WTC11 (cell line): ENCODE data around the gene NRG3. TPM values are rescaled to one million over a fixed set of nuclear protein-coding genes. Genes with fewer than 3 reads are reported as not detected.

Experiments
- ATAC-seq: fragments of 200-7000 bp; cut with Tn5 transposase; 2 replicates; pipeline ENCODE4 v1.10.0; 2021; ENCODE audit warnings: mild to moderate bottlenecking, moderate library complexity
- CTCF ChIA-PET: fragments of 300-600 bp; sonication (Branson Sonifier 250); formaldehyde crosslinking; loops from one replicate; lab custom pipeline; 2021; ENCODE audit warnings: antibody characterized with exemption; lab: Charles Lee
- POLR2A ChIA-PET: fragments of 350-600 bp; sonication (Branson Sonifier 250); formaldehyde crosslinking; loops from one replicate; lab custom pipeline; 2021; ENCODE audit warnings: antibody characterized with exemption; lab: Charles Lee
- DNase-seq: peaks from one replicate; pipeline ENCODE4 v3.0.0; 2021; ENCODE audit warnings: low spot score
- H3K27ac Mint-ChIP-seq: 2 replicates; pipeline ENCODE4 v1.8.0; 2021; ENCODE audit warnings: mixed read lengths
- H3K27me3 Mint-ChIP-seq: 2 replicates; pipeline ENCODE4 v1.8.0; 2021; ENCODE audit warnings: low read depth, mild to moderate bottlenecking, moderate library complexity, mixed read lengths
- H3K36me3 Mint-ChIP-seq: 2 replicates; pipeline ENCODE4 v1.8.0; 2021; ENCODE audit warnings: mixed read lengths
- H3K4me1 Mint-ChIP-seq: 2 replicates; pipeline ENCODE4 v1.8.0; 2022; ENCODE audit warnings: mixed read lengths
- H3K4me3 Mint-ChIP-seq: 2 replicates; pipeline ENCODE4 v1.8.0; 2021; ENCODE audit warnings: mild to moderate bottlenecking, moderate library complexity, mixed read lengths
- H3K9me3 Mint-ChIP-seq: 2 replicates; pipeline ENCODE4 v1.8.0; 2021; ENCODE audit warnings: mixed read lengths
- ATF3 ChIP-seq: sonication (generic); formaldehyde crosslinking; conservative IDR thresholded peaks from 2 replicates; pipeline ENCODE4 v1.8.1; 2022; ENCODE audit warnings: mild to moderate bottlenecking, missing genetic modification reagents
- CREB1 ChIP-seq: sonication (generic); formaldehyde crosslinking; IDR thresholded peaks from 2 replicates; pipeline ENCODE4 v1.8.0; 2023; ENCODE audit warnings: mild to moderate bottlenecking, missing genetic modification reagents
- EMX1 ChIP-seq: fragments of 250-450 bp; sonication (Bioruptor Pico); IDR thresholded peaks from 2 replicates; pipeline ENCODE4 v1.8.0; 2021; ENCODE audit warnings: mild to moderate bottlenecking
- FOXK1 ChIP-seq: sonication (generic); formaldehyde crosslinking; IDR thresholded peaks from 2 replicates; pipeline ENCODE4 v1.8.0; 2022; ENCODE audit warnings: mild to moderate bottlenecking, moderate library complexity, missing genetic modification reagents
- GRHL2 ChIP-seq: fragments of 250-450 bp; sonication (Bioruptor Pico); IDR thresholded peaks from 2 replicates; pipeline ENCODE4 v1.8.0; 2022; ENCODE audit warnings: mild to moderate bottlenecking, moderate library complexity; ENCODE audit not compliant: insufficient replicate concordance, severe bottlenecking
- HMGXB4 ChIP-seq: sonication (generic); formaldehyde crosslinking; IDR thresholded peaks from 2 replicates; pipeline ENCODE4 v1.8.1; 2023; ENCODE audit warnings: mild to moderate bottlenecking, moderate library complexity, missing genetic modification reagents
- JUN ChIP-seq: sonication (generic); formaldehyde crosslinking; IDR thresholded peaks from 2 replicates; pipeline ENCODE4 v1.8.0; 2023; ENCODE audit warnings: mild to moderate bottlenecking, missing genetic modification reagents
- KAT7 ChIP-seq: sonication (generic); formaldehyde crosslinking; IDR thresholded peaks from 2 replicates; pipeline ENCODE4 v1.8.1; 2023; ENCODE audit warnings: missing genetic modification reagents, mild to moderate bottlenecking, borderline replicate concordance
- MAX ChIP-seq: sonication (generic); formaldehyde crosslinking; IDR thresholded peaks from 2 replicates; pipeline ENCODE4 v1.8.0; 2022; ENCODE audit warnings: mild to moderate bottlenecking, missing genetic modification reagents
- NFATC4 ChIP-seq: fragments of 250-450 bp; sonication (Bioruptor Pico); IDR thresholded peaks from 2 replicates; pipeline ENCODE4 v1.9.0; 2021; ENCODE audit warnings: mild to moderate bottlenecking
- NR3C1 ChIP-seq: sonication (generic); formaldehyde crosslinking; conservative IDR thresholded peaks from 2 replicates; pipeline ENCODE4 v1.8.1; 2023; ENCODE audit warnings: low read depth, mild to moderate bottlenecking, missing genetic modification reagents
- RORB ChIP-seq: fragments of 250-450 bp; sonication (Bioruptor Pico); IDR thresholded peaks from 2 replicates; pipeline ENCODE4 v1.9.0; 2021; ENCODE audit warnings: mild to moderate bottlenecking
- SMAD3 ChIP-seq: sonication (generic); formaldehyde crosslinking; IDR thresholded peaks from 2 replicates; pipeline ENCODE4 v1.8.0; 2022; ENCODE audit warnings: missing genetic modification reagents, mild to moderate bottlenecking, borderline replicate concordance
- USF1 ChIP-seq: sonication (generic); formaldehyde crosslinking; IDR thresholded peaks from 2 replicates; pipeline ENCODE4 v1.8.0; 2022; ENCODE audit warnings: mild to moderate bottlenecking, missing genetic modification reagents
- ZNF138 ChIP-seq: sonication (generic); formaldehyde crosslinking; conservative IDR thresholded peaks from 2 replicates; pipeline ENCODE4 v1.8.1; 2022; ENCODE audit warnings: mild to moderate bottlenecking, moderate library complexity, missing genetic modification reagents
- ZNF219 ChIP-seq: sonication (generic); formaldehyde crosslinking; IDR thresholded peaks from 2 replicates; pipeline ENCODE4 v1.8.0; 2023; ENCODE audit warnings: missing genetic modification reagents, mild to moderate bottlenecking, borderline replicate concordance
- total RNA-seq: library from RNA; stranded (reverse); gene quantifications from 3 replicates; pipeline ENCODE4 v1.2.3, GENCODE V29; 2021
- TF ChIP-seq, protein P1 (sequence below): sonication (generic); formaldehyde crosslinking; conservative IDR thresholded peaks from 2 replicates; pipeline ENCODE4 v1.8.1; 2023; ENCODE audit warnings: mild to moderate bottlenecking, low read depth, missing genetic modification reagents, moderate library complexity
- TF ChIP-seq, protein P2 (sequence below): sonication (generic); formaldehyde crosslinking; IDR thresholded peaks from 2 replicates; pipeline ENCODE4 v1.8.1; 2023; ENCODE audit warnings: mild to moderate bottlenecking, missing genetic modification reagents
- TF ChIP-seq, protein P3 (sequence below): sonication (generic); formaldehyde crosslinking; IDR thresholded peaks from 2 replicates; pipeline ENCODE4 v1.8.1; 2023; ENCODE audit warnings: mild to moderate bottlenecking, missing genetic modification reagents, moderate library complexity

The NRG3 gene
- total RNA-seq, 1 experiment from 2014 or later: 7.0 TPM

DNA sequence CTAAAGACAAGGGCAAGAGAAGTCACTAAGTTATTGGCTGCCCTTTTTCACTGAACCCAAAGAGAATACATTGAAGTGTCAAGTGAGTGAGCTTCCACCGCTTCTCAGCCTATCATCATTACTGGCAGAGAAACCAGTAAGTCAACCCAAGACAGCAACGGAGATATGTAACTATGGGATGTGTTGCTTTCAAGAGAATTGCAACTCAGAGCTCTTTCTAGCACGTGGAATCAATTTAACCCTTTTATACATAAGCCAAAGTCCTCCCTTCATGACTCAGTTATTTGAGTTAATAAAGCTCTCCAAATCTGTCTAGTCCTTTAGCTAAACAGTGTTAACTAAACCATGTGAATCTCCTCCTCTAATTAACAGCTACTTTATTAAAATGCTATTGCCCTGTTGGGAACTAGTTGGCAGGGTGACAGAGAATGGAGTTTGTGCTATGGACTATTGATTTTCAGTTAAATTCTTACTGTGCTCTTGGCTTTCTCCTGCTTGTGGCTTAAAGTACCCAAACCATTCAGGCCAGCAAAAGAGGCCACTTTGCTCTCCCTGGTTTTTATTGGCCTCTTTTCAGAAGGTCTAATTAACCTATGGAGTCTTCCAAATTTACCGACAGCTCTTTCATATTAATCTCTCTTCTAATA is 287.7 kb downstream of the NRG3 start (continued):
- TF ChIP-seq ATF3 (no peak), SMAD3 (CRISPR knock-in tag) (no peak), USF1 (CRISPR knock-in tag) (no peak), HMGXB4 (CRISPR knock-in tag) (no peak)

DNA sequence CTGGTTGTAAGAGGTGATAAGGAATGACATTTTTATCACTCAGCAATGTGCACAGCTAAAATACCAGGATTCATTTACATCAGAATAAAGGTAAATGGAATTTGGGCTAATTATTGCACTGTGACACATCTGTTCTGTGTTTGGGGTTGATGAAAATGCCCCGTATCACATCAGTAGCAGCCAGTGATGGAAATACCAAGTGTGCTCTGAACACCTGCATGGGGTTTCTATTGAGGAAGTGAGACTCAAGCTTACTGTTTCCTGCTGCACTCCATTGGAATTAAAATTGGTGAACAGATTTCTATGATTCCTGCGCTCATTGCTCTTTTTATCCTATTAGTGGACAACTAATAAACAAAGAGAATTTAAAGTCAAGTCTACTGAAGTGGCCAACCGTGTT is 296.9 kb downstream of the NRG3 start:
- H3K36me3 Mint-ChIP-seq: no peaks in the 10 kb centered on the region
- H3K4me3 Mint-ChIP-seq: no peak overlapping the region
- peaks cover 7% of the 10 kb centered on the region for H3K4me1 Mint-ChIP-seq
- no peak for TF ChIP-seq NR3C1 (CRISPR knock-in tag)
- POLR2A ChIA-PET: no interaction called here
- DNase-seq: no peak
- CTCF ChIA-PET: no interaction called here
- H3K27ac Mint-ChIP-seq: no peak overlapping the region
- ATAC-seq: no peak
- no peaks in the 10 kb centered on the region for H3K27me3 Mint-ChIP-seq
- no peaks in the 10 kb centered on the region for H3K9me3 Mint-ChIP-seq

DNA sequence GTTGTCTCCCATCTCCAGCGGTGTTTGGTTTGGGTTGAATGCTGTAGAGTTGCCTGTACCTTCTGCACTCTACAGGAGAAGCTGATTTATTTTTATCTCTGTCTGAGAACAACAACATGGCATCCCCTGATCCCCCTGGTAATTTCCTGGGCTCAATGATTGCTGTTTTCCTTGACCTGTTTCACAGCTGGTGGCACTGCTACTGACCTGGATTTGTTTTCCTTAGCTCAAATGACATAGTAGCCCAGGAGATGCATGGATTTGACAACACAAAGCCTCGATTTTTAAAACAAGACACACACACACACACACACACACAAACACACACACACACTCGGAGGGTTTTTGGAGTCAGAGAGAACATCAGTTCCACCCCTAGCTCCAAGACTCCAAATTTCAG is 301.6 kb downstream of the NRG3 start:
- Mint-ChIP-seq H3K27ac (no peak overlapping the region), H3K9me3 (no peaks in the 10 kb centered on the region), H3K4me1 (peaks cover 7% of the 10 kb centered on the region), H3K36me3 (no peaks in the 10 kb centered on the region), H3K4me3 (no peak overlapping the region), H3K27me3 (no peaks in the 10 kb centered on the region)
- peak; percentile 34; the same call in 1 of the 2 replicates for ATAC-seq
- ChIA-PET CTCF (interaction anchor here (0.9 kb wide), 1 partner anchor 26 kb away, joined by 4 read pairs; no protein-coding TSS in a partner anchor), POLR2A (interaction anchor here (0.6 kb wide), 1 partner anchor 178 kb away, joined by 4 read pairs; no protein-coding TSS in a partner anchor)
- no peak for DNase-seq
- TF ChIP-seq ZNF219 (CRISPR knock-in tag): no peak
- no peak for TF ChIP-seq NFATC4
- TF ChIP-seq CREB1 (CRISPR knock-in tag): no peak
- TF ChIP-seq EMX1: no peak
- no peak for TF ChIP-seq KAT7
- no peak for TF ChIP-seq FOXK1 (CRISPR knock-in tag)
- no peak for TF ChIP-seq JUN (CRISPR knock-in tag)
- TF ChIP-seq, protein P1, sequence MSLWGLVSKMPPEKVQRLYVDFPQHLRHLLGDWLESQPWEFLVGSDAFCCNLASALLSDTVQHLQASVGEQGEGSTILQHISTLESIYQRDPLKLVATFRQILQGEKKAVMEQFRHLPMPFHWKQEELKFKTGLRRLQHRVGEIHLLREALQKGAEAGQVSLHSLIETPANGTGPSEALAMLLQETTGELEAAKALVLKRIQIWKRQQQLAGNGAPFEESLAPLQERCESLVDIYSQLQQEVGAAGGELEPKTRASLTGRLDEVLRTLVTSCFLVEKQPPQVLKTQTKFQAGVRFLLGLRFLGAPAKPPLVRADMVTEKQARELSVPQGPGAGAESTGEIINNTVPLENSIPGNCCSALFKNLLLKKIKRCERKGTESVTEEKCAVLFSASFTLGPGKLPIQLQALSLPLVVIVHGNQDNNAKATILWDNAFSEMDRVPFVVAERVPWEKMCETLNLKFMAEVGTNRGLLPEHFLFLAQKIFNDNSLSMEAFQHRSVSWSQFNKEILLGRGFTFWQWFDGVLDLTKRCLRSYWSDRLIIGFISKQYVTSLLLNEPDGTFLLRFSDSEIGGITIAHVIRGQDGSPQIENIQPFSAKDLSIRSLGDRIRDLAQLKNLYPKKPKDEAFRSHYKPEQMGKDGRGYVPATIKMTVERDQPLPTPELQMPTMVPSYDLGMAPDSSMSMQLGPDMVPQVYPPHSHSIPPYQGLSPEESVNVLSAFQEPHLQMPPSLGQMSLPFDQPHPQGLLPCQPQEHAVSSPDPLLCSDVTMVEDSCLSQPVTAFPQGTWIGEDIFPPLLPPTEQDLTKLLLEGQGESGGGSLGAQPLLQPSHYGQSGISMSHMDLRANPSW (CRISPR knock-in tag): no peak
- TF ChIP-seq, protein P2, sequence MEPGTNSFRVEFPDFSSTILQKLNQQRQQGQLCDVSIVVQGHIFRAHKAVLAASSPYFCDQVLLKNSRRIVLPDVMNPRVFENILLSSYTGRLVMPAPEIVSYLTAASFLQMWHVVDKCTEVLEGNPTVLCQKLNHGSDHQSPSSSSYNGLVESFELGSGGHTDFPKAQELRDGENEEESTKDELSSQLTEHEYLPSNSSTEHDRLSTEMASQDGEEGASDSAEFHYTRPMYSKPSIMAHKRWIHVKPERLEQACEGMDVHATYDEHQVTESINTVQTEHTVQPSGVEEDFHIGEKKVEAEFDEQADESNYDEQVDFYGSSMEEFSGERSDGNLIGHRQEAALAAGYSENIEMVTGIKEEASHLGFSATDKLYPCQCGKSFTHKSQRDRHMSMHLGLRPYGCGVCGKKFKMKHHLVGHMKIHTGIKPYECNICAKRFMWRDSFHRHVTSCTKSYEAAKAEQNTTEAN (CRISPR knock-in tag): no peak
- TF ChIP-seq MAX: no peak
- TF ChIP-seq GRHL2 (CRISPR knock-in tag): no peak
- no peak for TF ChIP-seq RORB (CRISPR knock-in tag)
- TF ChIP-seq, protein P3, sequence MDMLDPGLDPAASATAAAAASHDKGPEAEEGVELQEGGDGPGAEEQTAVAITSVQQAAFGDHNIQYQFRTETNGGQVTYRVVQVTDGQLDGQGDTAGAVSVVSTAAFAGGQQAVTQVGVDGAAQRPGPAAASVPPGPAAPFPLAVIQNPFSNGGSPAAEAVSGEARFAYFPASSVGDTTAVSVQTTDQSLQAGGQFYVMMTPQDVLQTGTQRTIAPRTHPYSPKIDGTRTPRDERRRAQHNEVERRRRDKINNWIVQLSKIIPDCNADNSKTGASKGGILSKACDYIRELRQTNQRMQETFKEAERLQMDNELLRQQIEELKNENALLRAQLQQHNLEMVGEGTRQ (CRISPR knock-in tag): no peak
- no peak for TF ChIP-seq ZNF138 (CRISPR knock-in tag)
